Measurements from ENCODE around the gene GLTP.
"Not testable (repeated sequence)": the region's sequence is repeated elsewhere in the genome, so short reads cannot be mapped to it uniquely, and the experiment has no call there.

GRCh38 chr12:109850518-109850917 is 29.8 kb downstream of the GLTP start:
- not testable (repeated sequence) for TF ChIP-seq POLR2A (IDR thresholded peaks at IDR 0.05; ENCODE audit: low read depth, low read length); CTCF (conservative IDR thresholded peaks at IDR 0.05; ENCODE audit: low read depth, low read length); CEBPB (IDR thresholded peaks at IDR 0.05; ENCODE audit: low read depth, low read length)
